ENCODE measurements around the gene PER3. TPM values are rescaled to one million over a fixed set of nuclear protein-coding genes. Genes with fewer than 3 reads are reported as not detected.

The PER3 gene
- total and polyA plus RNA-seq, 9 of the 15 experiments (the other 6 are each of a cell fraction or from before 2014, with no cell fraction given) = 11.9 to 22.5 (median 14.6) TPM

- TF ChIP-seq CLOCK (CRISPR knock-in tag; IDR thresholded peaks at IDR 0.05; ENCODE audit: borderline replicate concordance) (no peak), ATF4 (CRISPR knock-in tag; IDR thresholded peaks at IDR 0.05) (no peak), SMARCB1 (IDR thresholded peaks at IDR 0.05; ENCODE audit: insufficient read length, low read depth) (no peak), RNF219 (CRISPR knock-in tag; IDR thresholded peaks at IDR 0.05) (no peak), NR0B1 (IDR thresholded peaks at IDR 0.05; ENCODE audit: partially characterized antibody) (no peak), CBFA2T3 (IDR thresholded peaks at IDR 0.05) (peak; percentile 62), MECOM (CRISPR knock-in tag; IDR thresholded peaks at IDR 0.05) (no peak), PBX2 (CRISPR knock-in tag; IDR thresholded peaks at IDR 0.05; ENCODE audit: low read depth) (no peak), PBX2 (tag; conservative IDR thresholded peaks at IDR 0.05; ENCODE audit: low read depth) (peak; percentile 30; the same call in 1 of the 2 replicates), SMARCA5 (IDR thresholded peaks at IDR 0.05) (no peak)
These were observed 69.0 kb downstream of the PER3 start, which contains the start of gene UTS2 (continued) for GRCh38 chr1:7852804-7853683.

All from K562 (cell line).